Stimulated activated CD8-positive, alpha-beta memory T cell treated with anti-CD3 and anti-CD28 coated beads, Interleukin-7, amount 100 ng/mL, for 1 hour (primary cell): ENCODE measurements around the gene SLC7A7.
"Not testable (repeated sequence)": the region's sequence is repeated elsewhere in the genome, so short reads cannot be mapped to it uniquely, and the experiment has no call there.

Source experiments
- DNase-seq, 2 donors: peaks; one replicate each; pipeline ENCODE4 v3.0.0-alpha.2; 2020; ENCODE audit warnings: low read depth in 2 of 2

The SLC7A7 gene

GRCh38 chr14:22821193-22822015 is 6.2 kb upstream of the SLC7A7 start:
- DNase-seq = no peak

- DNase-seq = no peak
Measured at GRCh38 chr14:22820731-22821130, 5.5 kb upstream of the SLC7A7 start.

GRCh38 chr14:22819151-22819988 is 4.1 kb upstream of the SLC7A7 start:
- DNase-seq = no peak

- no peak for DNase-seq
Measured at GRCh38 chr14:22814373-22814772, 862 bp downstream of the SLC7A7 start.

- no peak for DNase-seq
Measured at GRCh38 chr14:22813145-22813544, 2.1 kb downstream of the SLC7A7 start.

- no peak for DNase-seq
Measured at GRCh38 chr14:22812744-22813143, 2.5 kb downstream of the SLC7A7 start.

- no peak for DNase-seq
Measured at GRCh38 chr14:22811722-22812121, 3.5 kb downstream of the SLC7A7 start.

- DNase-seq = no peak
Measured at GRCh38 chr14:22808388-22809209, 6.6 kb downstream of the SLC7A7 start.

GRCh38 chr14:22807432-22808087 is 7.7 kb downstream of the SLC7A7 start:
- DNase-seq = no peak

GRCh38 chr14:22805235-22805634 is 10.0 kb downstream of the SLC7A7 start:
- not testable (repeated sequence) for DNase-seq

- no peak for DNase-seq
Measured at GRCh38 chr14:22803687-22803974, 11.6 kb downstream of the SLC7A7 start.

- no peak for DNase-seq
Measured at GRCh38 chr14:22802860-22803686, 12.2 kb downstream of the SLC7A7 start.

- no peak for DNase-seq
Measured at GRCh38 chr14:22801716-22802115, 13.5 kb downstream of the SLC7A7 start.

GRCh38 chr14:22800346-22800745 is 14.9 kb downstream of the SLC7A7 start:
- no peak for DNase-seq

GRCh38 chr14:22798528-22798927 is 16.7 kb downstream of the SLC7A7 start:
- no peak for DNase-seq

- DNase-seq = no peak
Measured at GRCh38 chr14:22797017-22797917, 18.0 kb downstream of the SLC7A7 start.

- DNase-seq = no peak
Measured at GRCh38 chr14:22796087-22796707, 19.0 kb downstream of the SLC7A7 start.

- no peak for DNase-seq
Measured at GRCh38 chr14:22794551-22794951, 20.7 kb downstream of the SLC7A7 start.

GRCh38 chr14:22793976-22794375 is 21.3 kb downstream of the SLC7A7 start:
- DNase-seq = no peak
